ENCODE data around the gene SELENOT.

SELENOT gene, protein sequence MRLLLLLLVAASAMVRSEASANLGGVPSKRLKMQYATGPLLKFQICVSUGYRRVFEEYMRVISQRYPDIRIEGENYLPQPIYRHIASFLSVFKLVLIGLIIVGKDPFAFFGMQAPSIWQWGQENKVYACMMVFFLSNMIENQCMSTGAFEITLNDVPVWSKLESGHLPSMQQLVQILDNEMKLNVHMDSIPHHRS

DNA sequence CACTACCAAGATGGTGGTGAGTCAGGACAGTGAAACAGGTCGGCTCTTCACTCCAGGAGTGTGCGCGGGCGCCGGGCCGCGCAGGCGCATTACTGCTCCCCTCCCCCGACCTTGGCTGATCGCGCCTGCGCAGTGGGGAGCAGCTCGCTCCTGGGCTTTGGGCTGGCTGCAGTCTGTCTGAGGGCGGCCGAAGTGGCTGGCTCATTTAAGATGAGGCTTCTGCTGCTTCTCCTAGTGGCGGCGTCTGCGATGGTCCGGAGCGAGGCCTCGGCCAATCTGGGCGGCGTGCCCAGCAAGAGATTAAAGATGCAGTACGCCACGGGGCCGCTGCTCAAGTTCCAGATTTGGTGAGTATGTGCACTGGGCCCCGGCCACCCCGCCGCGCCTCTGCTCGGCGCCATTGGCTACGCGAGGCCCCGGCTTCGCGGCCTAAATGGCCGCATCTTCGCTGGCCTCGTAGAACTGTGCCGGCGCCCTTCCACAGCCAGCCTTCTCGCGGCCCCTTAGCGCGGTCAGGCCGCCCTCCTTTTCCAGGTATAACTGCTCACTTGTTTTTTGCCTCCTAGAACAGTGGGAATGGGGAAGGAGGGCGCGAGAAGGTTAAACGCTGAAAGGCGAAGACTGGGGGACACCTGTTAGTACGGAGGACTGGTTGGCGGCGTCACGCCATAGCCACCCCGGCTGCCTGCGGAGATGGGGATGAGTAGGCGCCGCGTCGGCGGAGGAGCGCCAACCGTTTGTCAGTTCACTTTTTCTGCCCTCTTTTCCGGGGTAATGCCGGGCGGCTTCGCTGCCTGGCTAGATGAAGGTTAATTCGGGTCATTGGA lies at the start of gene SELENOT:
TSS of gene SELENOT (plus strand) at position 169 of the 827 bp plus-strand sequence. CDS start at position 211, 42 bp downstream.
- peaks cover 48% of the 10 kb centered on the region for H4K20me1 ChIP-seq (ENCODE audit: insufficient read depth, low read length, poor library complexity, severe bottlenecking)
- H3K79me2 ChIP-seq (ENCODE audit: insufficient read depth, low read length): peaks cover 84% of the 10 kb centered on the region
- no peak for TF ChIP-seq EZH2phosphoT487 (IDR thresholded peaks at IDR 0.05; ENCODE audit: borderline replicate concordance)
- TF ChIP-seq, protein P1, sequence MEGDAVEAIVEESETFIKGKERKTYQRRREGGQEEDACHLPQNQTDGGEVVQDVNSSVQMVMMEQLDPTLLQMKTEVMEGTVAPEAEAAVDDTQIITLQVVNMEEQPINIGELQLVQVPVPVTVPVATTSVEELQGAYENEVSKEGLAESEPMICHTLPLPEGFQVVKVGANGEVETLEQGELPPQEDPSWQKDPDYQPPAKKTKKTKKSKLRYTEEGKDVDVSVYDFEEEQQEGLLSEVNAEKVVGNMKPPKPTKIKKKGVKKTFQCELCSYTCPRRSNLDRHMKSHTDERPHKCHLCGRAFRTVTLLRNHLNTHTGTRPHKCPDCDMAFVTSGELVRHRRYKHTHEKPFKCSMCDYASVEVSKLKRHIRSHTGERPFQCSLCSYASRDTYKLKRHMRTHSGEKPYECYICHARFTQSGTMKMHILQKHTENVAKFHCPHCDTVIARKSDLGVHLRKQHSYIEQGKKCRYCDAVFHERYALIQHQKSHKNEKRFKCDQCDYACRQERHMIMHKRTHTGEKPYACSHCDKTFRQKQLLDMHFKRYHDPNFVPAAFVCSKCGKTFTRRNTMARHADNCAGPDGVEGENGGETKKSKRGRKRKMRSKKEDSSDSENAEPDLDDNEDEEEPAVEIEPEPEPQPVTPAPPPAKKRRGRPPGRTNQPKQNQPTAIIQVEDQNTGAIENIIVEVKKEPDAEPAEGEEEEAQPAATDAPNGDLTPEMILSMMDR (conservative IDR thresholded peaks at IDR 0.05; ENCODE audit: low read length): peak; percentile 34
- H3K4me3 ChIP-seq (ENCODE audit: low read length, poor library complexity, severe bottlenecking): peak within 1 kb of the TSS; percentile 73
- H2AFZ ChIP-seq (ENCODE audit: low read length): peak within 1 kb of the TSS; percentile 69
- peaks cover 65% of the 10 kb centered on the region for H3K4me1 ChIP-seq (ENCODE audit: insufficient read depth, low read length, poor library complexity, severe bottlenecking)
- H3F3A ChIP-seq (ENCODE audit: low read depth): no peaks in the 10 kb centered on the region
- peak within 1 kb of the TSS; percentile 93 for H3K4me2 ChIP-seq (ENCODE audit: low read depth, low read length, poor library complexity, severe bottlenecking)
- no peaks in the 10 kb centered on the region for H3K9me3 ChIP-seq (ENCODE audit: insufficient read depth, low read depth, low read length)
- no peaks in the 10 kb centered on the region for H3K27me3 ChIP-seq (ENCODE audit: insufficient read depth, low read length, poor library complexity, severe bottlenecking)
- H3K9me2 ChIP-seq (replicated peaks; ENCODE audit: low read depth, low read length): no peaks in the 10 kb centered on the region
- no peaks in the 10 kb centered on the region for H3K36me3 ChIP-seq (ENCODE audit: insufficient read depth, low read length)
- H3K9ac ChIP-seq (ENCODE audit: low read depth, low read length, poor library complexity, severe bottlenecking): peak within 1 kb of the TSS; percentile 81

DNA sequence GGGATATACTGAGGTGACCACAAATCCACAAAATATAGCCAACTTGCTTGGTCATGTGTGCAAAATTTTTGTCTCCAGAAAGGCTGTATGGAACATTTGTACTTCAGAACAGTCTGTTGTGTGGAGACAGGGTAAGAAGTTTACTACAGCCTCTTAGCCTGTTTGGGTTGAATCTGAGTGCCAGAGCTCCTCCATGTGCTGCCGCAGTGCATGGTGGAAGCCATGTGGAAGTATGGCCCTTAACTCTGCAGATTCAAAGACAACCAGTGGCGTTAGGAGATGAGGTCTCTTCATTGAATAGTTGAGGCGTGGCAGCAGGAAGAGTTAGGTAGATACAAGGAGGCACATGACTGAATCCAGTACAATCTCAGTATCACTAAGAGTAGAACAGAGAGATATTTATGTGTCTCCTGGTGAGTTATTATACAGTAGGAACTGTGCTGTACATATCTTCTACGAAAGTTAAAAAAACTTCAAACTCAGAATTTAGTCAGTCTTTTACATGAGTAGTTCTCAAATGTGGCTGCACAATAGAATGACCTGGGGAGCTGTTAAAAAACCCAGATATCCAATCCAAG lies 47.2 kb upstream of the SELENOT start:
- peaks cover 22% of the 10 kb centered on the region for H3K4me1 ChIP-seq (ENCODE audit: insufficient read depth, low read length, poor library complexity, severe bottlenecking)
- H3K36me3 ChIP-seq (ENCODE audit: insufficient read depth, low read length): peaks cover 45% of the 10 kb centered on the region; the same call in 1 of the 2 replicates
- H3K4me3 ChIP-seq (ENCODE audit: low read length, poor library complexity, severe bottlenecking): no peak overlapping the region
- no peak for TF ChIP-seq EZH2phosphoT487 (IDR thresholded peaks at IDR 0.05; ENCODE audit: borderline replicate concordance)
- TF ChIP-seq, protein P1 (conservative IDR thresholded peaks at IDR 0.05; ENCODE audit: low read length): no peak
- no peaks in the 10 kb centered on the region for H3K27me3 ChIP-seq (ENCODE audit: insufficient read depth, low read length, poor library complexity, severe bottlenecking)
- H3K4me2 ChIP-seq (ENCODE audit: low read depth, low read length, poor library complexity, severe bottlenecking): peak overlapping the region; percentile 11
- H3K9me3 ChIP-seq (ENCODE audit: insufficient read depth, low read depth, low read length): no peaks in the 10 kb centered on the region
- no peak overlapping the region for H3K9ac ChIP-seq (ENCODE audit: low read depth, low read length, poor library complexity, severe bottlenecking)
- H4K20me1 ChIP-seq (ENCODE audit: insufficient read depth, low read length, poor library complexity, severe bottlenecking): peaks cover 13% of the 10 kb centered on the region
- peaks cover 77% of the 10 kb centered on the region for H3K79me2 ChIP-seq (ENCODE audit: insufficient read depth, low read length)
- H3F3A ChIP-seq (ENCODE audit: low read depth): no peaks in the 10 kb centered on the region
- H2AFZ ChIP-seq (ENCODE audit: low read length): no peak overlapping the region
- H3K9me2 ChIP-seq (replicated peaks; ENCODE audit: low read depth, low read length): no peaks in the 10 kb centered on the region

DNA sequence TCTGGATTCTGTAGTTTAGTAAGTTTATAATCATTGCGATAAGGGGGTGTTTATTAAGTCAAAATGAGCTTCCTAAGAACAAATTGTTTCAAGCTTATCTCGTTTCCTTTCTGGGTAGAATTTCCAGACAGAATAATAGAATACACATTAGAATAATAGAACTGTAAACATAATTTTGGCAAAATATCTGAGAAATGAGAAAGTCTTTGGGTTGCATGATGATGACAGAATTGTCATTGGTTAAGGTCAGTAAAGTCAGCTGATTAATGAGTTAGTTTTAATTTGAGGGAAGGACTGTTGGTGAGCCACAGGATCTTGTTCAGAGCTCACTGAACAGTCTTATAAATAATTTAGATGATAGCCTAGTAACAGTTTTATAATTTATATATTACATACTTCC lies 46.3 kb upstream of the SELENOT start:
- Histone ChIP-seq H3K79me2 (ENCODE audit: insufficient read depth, low read length) (peaks cover 70% of the 10 kb centered on the region), H3K4me3 (ENCODE audit: low read length, poor library complexity, severe bottlenecking) (no peak overlapping the region), H2AFZ (ENCODE audit: low read length) (no peak overlapping the region), H3K9me3 (ENCODE audit: insufficient read depth, low read depth, low read length) (no peaks in the 10 kb centered on the region), H3K27me3 (ENCODE audit: insufficient read depth, low read length, poor library complexity, severe bottlenecking) (no peaks in the 10 kb centered on the region), H3K4me2 (ENCODE audit: low read depth, low read length, poor library complexity, severe bottlenecking) (peak overlapping the region; percentile 11), H3F3A (ENCODE audit: low read depth) (no peaks in the 10 kb centered on the region), H4K20me1 (ENCODE audit: insufficient read depth, low read length, poor library complexity, severe bottlenecking) (peaks cover 13% of the 10 kb centered on the region), H3K36me3 (ENCODE audit: insufficient read depth, low read length) (peaks cover 45% of the 10 kb centered on the region; the same call in 1 of the 2 replicates), H3K4me1 (ENCODE audit: insufficient read depth, low read length, poor library complexity, severe bottlenecking) (peaks cover 18% of the 10 kb centered on the region), H3K9me2 (replicated peaks; ENCODE audit: low read depth, low read length) (no peaks in the 10 kb centered on the region), H3K9ac (ENCODE audit: low read depth, low read length, poor library complexity, severe bottlenecking) (no peak overlapping the region)
- TF ChIP-seq, protein P1 (conservative IDR thresholded peaks at IDR 0.05; ENCODE audit: low read length): no peak
- no peak for TF ChIP-seq EZH2phosphoT487 (IDR thresholded peaks at IDR 0.05; ENCODE audit: borderline replicate concordance)
